ENCODE results near the gene RANBP6. TPM values are rescaled to one million over a fixed set of nuclear protein-coding genes. Genes with fewer than 3 reads are reported as not detected.
"Not testable (repeated sequence)": the region's sequence is repeated elsewhere in the genome, so short reads cannot be mapped to it uniquely, and the experiment has no call there.

Gene RANBP6
- total RNA-seq = 17.1 and 21.8 TPM in 2 replicates

DNA sequence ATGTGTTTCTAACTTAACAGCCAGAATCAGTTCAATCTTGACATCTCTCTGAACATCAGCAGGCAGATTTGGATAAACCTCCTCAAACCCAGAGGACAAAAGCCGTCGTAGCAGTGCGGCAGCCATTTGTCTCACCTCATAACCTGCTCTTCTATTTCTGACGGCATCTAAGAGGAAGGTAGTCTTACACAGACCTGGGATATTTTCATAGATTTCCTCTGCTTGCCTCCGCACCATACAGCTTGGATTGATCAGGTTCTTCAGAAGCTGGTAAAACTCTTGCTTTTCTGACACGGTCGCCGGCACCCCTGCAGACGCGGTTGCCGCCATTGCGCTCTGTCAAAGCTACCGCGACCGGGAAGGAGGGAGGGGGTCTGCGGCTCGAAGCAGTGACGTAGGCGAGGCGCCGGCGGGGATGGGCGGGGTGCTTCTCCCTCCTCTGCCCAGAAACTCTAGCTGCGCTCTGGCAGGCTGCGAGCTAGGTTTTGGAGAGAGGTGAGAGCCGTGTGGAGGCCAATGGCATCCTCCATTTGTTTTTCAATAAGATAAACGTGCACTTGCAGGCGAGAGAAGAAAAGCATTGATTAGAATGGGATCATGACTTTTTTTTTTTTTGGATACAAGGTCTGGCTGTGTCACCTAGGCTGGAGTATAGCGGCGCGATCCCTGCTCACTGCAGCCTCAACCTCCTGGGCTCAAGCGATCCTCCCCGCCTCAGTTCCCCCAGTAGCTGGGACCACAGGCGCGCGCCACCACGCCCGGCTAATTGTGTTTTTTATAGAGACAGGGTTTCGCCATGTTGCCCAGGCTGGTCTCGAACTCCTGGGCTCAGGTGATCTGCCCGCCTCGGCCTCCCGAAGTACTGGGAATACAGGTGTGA, at the start of gene RANBP6:
RANBP6 (minus strand) TSS at position 347 of the 880 bp plus-strand sequence; CDS start at position 330, 17 bp downstream.
- TF ChIP-seq, protein P1, sequence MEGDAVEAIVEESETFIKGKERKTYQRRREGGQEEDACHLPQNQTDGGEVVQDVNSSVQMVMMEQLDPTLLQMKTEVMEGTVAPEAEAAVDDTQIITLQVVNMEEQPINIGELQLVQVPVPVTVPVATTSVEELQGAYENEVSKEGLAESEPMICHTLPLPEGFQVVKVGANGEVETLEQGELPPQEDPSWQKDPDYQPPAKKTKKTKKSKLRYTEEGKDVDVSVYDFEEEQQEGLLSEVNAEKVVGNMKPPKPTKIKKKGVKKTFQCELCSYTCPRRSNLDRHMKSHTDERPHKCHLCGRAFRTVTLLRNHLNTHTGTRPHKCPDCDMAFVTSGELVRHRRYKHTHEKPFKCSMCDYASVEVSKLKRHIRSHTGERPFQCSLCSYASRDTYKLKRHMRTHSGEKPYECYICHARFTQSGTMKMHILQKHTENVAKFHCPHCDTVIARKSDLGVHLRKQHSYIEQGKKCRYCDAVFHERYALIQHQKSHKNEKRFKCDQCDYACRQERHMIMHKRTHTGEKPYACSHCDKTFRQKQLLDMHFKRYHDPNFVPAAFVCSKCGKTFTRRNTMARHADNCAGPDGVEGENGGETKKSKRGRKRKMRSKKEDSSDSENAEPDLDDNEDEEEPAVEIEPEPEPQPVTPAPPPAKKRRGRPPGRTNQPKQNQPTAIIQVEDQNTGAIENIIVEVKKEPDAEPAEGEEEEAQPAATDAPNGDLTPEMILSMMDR (conservative IDR thresholded peaks at IDR 0.05; ENCODE audit: low read depth, low read length) = no peak
- DNase-seq (ENCODE audit: low read depth) = no peak
- peak within 1 kb of the TSS; percentile 76 for H3K4me3 ChIP-seq (ENCODE audit: low read depth, low read length)

DNA sequence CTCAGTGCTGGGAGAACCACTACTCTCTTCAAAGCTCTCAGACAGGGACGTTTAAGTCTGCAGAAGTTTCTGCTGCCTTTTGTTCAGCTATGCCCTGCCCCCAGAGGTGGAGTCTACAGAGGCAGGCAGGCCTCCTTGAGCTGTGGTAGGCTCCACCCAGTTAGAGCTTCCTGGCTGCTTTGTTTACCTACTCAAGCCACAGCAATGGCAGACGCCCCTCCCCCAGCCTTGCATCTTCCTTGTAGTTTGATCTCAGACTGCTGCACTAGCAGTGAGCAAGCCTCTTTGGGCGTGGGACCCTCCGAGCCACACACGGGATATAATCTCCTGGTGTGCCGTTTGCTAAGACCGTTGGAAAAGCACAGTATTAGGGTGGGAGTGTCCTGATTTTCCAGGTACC, 47.7 kb upstream of the RANBP6 start:
- H3K4me3 ChIP-seq (ENCODE audit: low read depth, low read length); DNase-seq (ENCODE audit: low read depth): not testable (repeated sequence)

DNA sequence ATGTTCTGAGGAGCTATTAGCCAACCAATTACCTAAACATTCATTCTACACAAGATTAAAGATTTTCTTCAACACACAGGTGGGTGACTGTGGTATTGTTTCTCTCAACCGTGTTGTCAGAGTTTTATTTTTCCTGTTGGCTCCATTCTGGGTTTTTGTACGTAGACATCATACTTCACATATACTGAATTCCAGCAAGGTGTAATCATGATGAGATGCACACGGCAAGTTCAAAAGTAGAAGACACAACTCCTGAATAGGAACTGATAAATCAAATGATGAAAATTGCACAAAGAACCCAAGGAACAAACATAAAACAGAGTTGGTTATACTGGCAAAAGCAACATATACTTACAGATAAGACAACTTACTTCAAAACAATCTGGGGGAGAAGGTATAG, 40.2 kb upstream of the RANBP6 start:
- no peak for DNase-seq (ENCODE audit: low read depth)
- TF ChIP-seq, protein P1 (conservative IDR thresholded peaks at IDR 0.05; ENCODE audit: low read depth, low read length) = no peak
- H3K4me3 ChIP-seq (ENCODE audit: low read depth, low read length) = no peak overlapping the region

DNA sequence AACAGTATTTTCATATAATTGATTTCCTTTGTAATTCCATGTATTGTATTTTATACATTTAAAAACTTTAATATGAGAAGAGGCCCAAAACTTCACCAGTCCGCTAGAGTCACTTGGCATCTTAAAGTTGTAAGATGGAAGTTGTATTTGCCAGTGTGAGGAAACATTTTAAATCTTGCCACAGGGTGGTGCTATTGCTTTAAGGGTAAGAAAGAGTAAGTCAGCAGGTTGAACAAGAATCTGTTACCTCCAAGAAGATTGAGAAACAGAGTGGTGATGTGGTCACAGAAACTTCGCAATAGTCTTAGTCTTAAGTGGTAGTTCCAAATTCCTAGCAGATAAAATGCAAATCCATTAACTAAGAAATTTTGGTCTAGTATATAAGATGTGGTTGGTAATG, 39.8 kb upstream of the RANBP6 start:
- H3K4me3 ChIP-seq (ENCODE audit: low read depth, low read length) = no peak overlapping the region
- DNase-seq (ENCODE audit: low read depth) = peak; percentile 96
- TF ChIP-seq, protein P1 (conservative IDR thresholded peaks at IDR 0.05; ENCODE audit: low read depth, low read length) = peak; percentile 75

DNA sequence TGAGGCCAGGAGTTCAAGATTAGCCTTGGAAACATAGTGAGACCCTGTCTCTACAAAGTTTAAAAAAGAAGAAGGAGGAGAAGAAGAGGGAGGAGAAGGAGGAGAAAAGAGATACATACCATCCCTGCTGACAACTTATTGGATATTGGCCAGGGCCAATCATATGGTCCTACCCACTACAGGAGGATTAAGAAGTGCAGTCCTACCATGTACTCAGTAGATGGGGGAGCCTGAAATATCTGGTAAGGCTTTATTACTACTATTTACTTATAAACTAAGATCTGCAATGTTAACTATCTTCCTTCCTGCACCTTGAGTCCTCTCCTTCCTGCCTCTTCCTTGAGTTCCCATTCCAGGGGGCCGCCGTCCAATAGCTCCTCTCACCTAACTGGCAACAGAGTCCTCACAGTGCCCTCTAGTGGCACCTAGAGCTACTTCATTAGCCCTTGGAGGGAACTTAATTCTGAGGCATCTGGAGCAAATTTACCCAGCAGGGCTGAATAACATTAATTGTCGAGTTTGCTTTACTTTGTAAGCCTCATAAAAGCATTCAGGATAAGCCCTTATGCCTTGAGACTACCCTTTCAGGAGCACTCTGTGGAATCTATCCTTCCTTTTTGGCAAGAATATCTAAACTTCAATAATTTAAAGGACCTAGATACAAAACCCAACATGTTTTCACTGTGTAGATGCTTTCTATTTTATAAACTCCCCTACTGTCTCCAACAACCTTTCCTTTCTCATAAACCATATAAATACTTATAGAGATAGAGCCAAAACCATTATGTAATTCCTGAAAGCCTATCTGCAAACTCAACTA, 39.1 kb upstream of the RANBP6 start:
- TF ChIP-seq, protein P1 (conservative IDR thresholded peaks at IDR 0.05; ENCODE audit: low read depth, low read length) = peak; percentile 93

DNA sequence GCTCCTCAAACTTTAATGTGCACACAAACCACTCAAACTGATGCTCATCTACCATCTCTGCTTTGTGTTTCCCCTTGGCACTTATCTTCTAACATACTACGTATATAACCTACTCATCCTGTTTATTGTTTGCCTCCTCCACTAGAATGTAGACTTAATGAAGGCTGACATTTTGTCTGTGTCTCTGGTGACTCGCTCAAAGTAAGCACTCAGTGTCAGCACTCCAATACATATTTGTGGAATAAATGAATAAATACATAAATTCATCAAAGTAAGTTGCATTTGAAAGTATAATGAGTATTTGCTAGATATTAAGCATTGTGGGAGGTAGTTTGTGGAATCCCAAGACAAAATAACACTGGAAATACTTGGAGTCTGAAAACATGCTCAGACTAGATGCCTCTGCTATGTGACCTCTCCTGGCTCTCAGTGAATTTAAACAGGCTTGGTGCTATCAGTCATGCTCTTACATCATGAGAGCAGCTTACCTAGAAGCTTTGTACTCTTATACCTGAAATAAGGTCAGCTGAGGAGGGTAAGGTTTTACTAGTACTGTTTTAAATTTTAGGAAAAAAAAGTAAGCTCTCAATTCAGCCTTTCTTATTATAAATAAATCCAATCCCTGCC, 37.0 kb upstream of the RANBP6 start:
- DNase-seq (ENCODE audit: low read depth) = no peak
- TF ChIP-seq, protein P1 (conservative IDR thresholded peaks at IDR 0.05; ENCODE audit: low read depth, low read length) = no peak
- H3K4me3 ChIP-seq (ENCODE audit: low read depth, low read length) = no peak overlapping the region

More for the DNA sequence above, 39.1 kb upstream of the RANBP6 start:
- H3K4me3 ChIP-seq (ENCODE audit: low read depth, low read length) = no peak overlapping the region
- peak; percentile 30 for DNase-seq (ENCODE audit: low read depth)

DNA sequence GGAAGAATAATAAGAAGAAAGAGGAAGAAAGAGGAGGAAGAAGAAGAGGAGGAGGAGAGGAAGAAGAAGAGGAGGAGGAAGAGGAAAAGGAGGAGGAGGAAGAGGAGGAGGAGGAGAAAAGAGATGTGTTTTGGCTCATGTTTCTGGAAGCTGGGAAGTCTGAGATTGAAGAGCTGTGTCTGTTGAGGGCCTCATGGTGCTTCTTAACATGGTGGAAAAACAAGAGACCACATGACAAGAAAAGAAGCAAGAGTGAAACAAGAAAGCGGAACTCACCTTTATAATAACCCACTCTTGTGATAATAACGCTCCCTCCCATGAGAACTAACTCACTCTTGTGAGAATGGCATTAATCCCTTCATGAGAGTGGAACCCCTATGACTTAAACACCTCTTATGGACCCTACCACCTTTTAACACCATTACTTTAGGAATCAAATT, 36.1 kb upstream of the RANBP6 start:
- H3K4me3 ChIP-seq (ENCODE audit: low read depth, low read length) = no peak overlapping the region
- TF ChIP-seq, protein P1 (conservative IDR thresholded peaks at IDR 0.05; ENCODE audit: low read depth, low read length) = no peak
- DNase-seq (ENCODE audit: low read depth) = no peak

Data from epithelial cell of proximal tubule (primary cell).